ENCODE measurements around the gene MYCBPAP.

Gene MYCBPAP

GRCh38 chr17:50502301-50502990 is 5.8 kb upstream of the MYCBPAP start:
- TF ChIP-seq, protein P1, sequence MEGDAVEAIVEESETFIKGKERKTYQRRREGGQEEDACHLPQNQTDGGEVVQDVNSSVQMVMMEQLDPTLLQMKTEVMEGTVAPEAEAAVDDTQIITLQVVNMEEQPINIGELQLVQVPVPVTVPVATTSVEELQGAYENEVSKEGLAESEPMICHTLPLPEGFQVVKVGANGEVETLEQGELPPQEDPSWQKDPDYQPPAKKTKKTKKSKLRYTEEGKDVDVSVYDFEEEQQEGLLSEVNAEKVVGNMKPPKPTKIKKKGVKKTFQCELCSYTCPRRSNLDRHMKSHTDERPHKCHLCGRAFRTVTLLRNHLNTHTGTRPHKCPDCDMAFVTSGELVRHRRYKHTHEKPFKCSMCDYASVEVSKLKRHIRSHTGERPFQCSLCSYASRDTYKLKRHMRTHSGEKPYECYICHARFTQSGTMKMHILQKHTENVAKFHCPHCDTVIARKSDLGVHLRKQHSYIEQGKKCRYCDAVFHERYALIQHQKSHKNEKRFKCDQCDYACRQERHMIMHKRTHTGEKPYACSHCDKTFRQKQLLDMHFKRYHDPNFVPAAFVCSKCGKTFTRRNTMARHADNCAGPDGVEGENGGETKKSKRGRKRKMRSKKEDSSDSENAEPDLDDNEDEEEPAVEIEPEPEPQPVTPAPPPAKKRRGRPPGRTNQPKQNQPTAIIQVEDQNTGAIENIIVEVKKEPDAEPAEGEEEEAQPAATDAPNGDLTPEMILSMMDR (conservative IDR thresholded peaks at IDR 0.05), result no peak
- no peak overlapping the region for H3K27ac ChIP-seq

DNA sequence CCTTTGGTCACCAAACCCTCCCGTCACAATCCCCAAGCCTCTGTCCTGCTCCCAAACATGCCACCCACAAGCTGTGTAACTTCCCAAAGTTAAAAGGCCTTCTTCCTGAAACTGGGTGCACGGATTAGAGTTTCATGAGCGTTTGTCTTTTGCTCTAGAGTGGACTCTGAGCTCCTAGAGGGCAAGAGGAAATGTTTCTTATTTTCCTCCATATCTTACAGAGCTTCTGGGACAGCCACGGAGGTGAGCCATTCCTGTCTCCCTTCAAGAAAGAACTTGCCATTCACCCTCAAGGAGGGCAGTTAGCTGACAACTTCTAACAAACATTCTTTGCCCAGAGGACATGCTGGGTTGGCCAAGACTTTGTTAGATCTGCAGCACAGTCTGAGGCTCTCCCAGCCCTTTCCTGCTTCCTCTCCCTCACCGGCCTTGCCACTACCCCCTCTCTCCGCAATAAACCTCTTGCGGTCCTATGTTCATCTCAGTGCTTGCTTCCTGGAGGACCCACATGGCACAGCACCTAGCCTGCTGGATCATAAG is 2.6 kb upstream of the MYCBPAP start:
- no peak overlapping the region for H3K27ac ChIP-seq
- TF ChIP-seq, protein P1 (conservative IDR thresholded peaks at IDR 0.05), result no peak

GRCh38 chr17:50506298-50506697 is 1.9 kb upstream of the MYCBPAP start:
- no peak overlapping the region for H3K27ac ChIP-seq
- TF ChIP-seq, protein P1 (conservative IDR thresholded peaks at IDR 0.05), result no peak

- H3K27ac ChIP-seq, result peak overlapping the region; percentile 72
- TF ChIP-seq, protein P1 (conservative IDR thresholded peaks at IDR 0.05), result 0 out of 2 replicates have a peak, but pooled peaks have one; percentile 0
Observed at GRCh38 chr17:50508573-50509460, 578 bp downstream of the MYCBPAP start.

GRCh38 chr17:50511058-50511457 is 2.8 kb downstream of the MYCBPAP start:
- TF ChIP-seq, protein P1 (conservative IDR thresholded peaks at IDR 0.05), result no peak
- H3K27ac ChIP-seq, result no peak overlapping the region

DNA sequence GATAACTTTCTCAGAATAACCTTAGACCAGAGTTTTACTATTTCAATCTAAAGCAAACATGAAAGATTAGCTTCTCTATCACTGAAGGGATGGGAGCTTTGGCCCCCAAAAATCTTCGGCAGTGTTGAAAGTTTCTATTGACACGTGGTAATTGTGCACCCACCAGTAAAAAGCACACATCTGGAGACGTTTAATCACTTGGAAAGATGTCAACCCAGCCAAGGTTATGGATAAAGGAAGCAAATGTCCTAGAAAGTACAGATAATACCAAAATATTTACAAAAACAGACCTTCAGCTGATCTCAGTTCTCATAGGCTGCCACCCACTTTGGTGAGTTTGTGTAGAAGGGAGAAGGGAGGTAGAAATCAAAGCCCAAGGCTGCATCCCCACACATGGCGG is 5.3 kb downstream of the MYCBPAP start:
- H3K27ac ChIP-seq, result no peak overlapping the region
- TF ChIP-seq, protein P1 (conservative IDR thresholded peaks at IDR 0.05), result no peak

GRCh38 chr17:50514388-50514787 is 6.1 kb downstream of the MYCBPAP start:
- TF ChIP-seq, protein P1 (conservative IDR thresholded peaks at IDR 0.05), result no peak
- H3K27ac ChIP-seq, result no peak overlapping the region
